Endothelial cell of umbilical vein (primary cell): Measurements from ENCODE around the gene PCDH8. TPM values are rescaled to one million over a fixed set of nuclear protein-coding genes. Genes with fewer than 3 reads are reported as not detected.

ENCODE experiments used
- BruUV-seq: library from RNA; stranded (reverse); fragments of 400-500 nt; replicated peaks from 2 replicates; lab custom pipeline; 2021; lab: Mats Ljungman, UMichigan
- CTCF ChIA-PET: fragments of 300-600, 350-600 bp; sonication (Branson Sonifier 250); formaldehyde crosslinking; loops from one replicate; lab custom pipeline; 2021; ENCODE audit warnings: antibody characterized with exemption, inconsistent platforms; lab: Charles Lee
- POLR2A ChIA-PET: fragments of 300-600, 350-600 bp; sonication (Branson Sonifier 250); formaldehyde crosslinking; loops from one replicate; lab custom pipeline; 2021; ENCODE audit warnings: antibody characterized with exemption, inconsistent platforms; lab: Charles Lee
- DNase-seq: peaks from one replicate; pipeline ENCODE4 v3.0.0-alpha.2; 2011; ENCODE audit warnings: low read depth, low spot score
- FAIRE-seq: peaks from 2 replicates; lab custom pipeline; 2011; peaks lifted over from hg19 to GRCh38; lab: Jason Lieb, UNC
- H2AFZ ChIP-seq: 2 replicates; pipeline ENCODE4 v1.6.0; 2012; ENCODE audit warnings: low read depth, low read length, control low read depth, inconsistent platforms
- H3K27ac ChIP-seq: 2 replicates; pipeline ENCODE4 v1.5.1; 2011; ENCODE audit warnings: low read depth, mild to moderate bottlenecking, control low read depth, low read length, moderate library complexity; ENCODE audit not compliant: insufficient read depth
- H3K27me3 ChIP-seq, 2 experiments: 2 replicates each; pipeline versions ENCODE4 v1.6.0 to v1.6.1; 2011; ENCODE audit warnings: low read length in 2 of 2, mixed read lengths in 1 of 2; ENCODE audit not compliant: control insufficient read depth in 2 of 2, insufficient read depth in 2 of 2
- H3K36me3 ChIP-seq, 2 experiments: 2 replicates in 1 of 2; 3 replicates in 1 of 2; pipeline ENCODE4 v1.5.1; 2011; ENCODE audit warnings: low read length in 2 of 2, mild to moderate bottlenecking in 1 of 2, moderate library complexity in 1 of 2; ENCODE audit not compliant: control insufficient read depth in 2 of 2, insufficient read depth in 2 of 2; ENCODE audit errors: extremely low read depth in 1 of 2
- H3K4me1 ChIP-seq: 3 replicates; pipeline ENCODE4 v1.5.1; 2011; ENCODE audit warnings: mild to moderate bottlenecking, low read length; ENCODE audit not compliant: control insufficient read depth, insufficient read depth; ENCODE audit errors: extremely low read depth
- H3K4me2 ChIP-seq: 2 replicates; pipeline ENCODE4 v1.6.1; 2011; ENCODE audit warnings: low read length, control low read depth, mixed read lengths; ENCODE audit not compliant: insufficient read depth
- H3K4me3 ChIP-seq, 3 experiments: fragments of 200-600 bp in 1 of 3; sonication (generic), shearing (Covaris generic) in 1 of 3; replicated peaks in 1 of 3; 2 replicates each; pipeline ENCODE4 v1.5.1; 2011 to 2016; ENCODE audit warnings: control low read depth in 3 of 3, low read length in 3 of 3, mild to moderate bottlenecking in 2 of 3, inconsistent platforms in 1 of 3, low read depth in 1 of 3, moderate library complexity in 1 of 3; ENCODE audit not compliant: insufficient read depth in 1 of 3
- H3K79me2 ChIP-seq: 2 replicates; pipeline ENCODE4 v1.6.0; 2012; ENCODE audit warnings: low read length, inconsistent platforms; ENCODE audit not compliant: control insufficient read depth, insufficient read depth
- H3K9ac ChIP-seq: replicated peaks from 2 replicates; pipeline ENCODE3; 2011; ENCODE audit warnings: low read length, control low read depth; ENCODE audit not compliant: insufficient read depth; ENCODE audit errors: extremely low read depth
- H3K9me1 ChIP-seq: replicated peaks from 3 replicates; pipeline ENCODE4 v1.6.0; 2011; ENCODE audit warnings: mild to moderate bottlenecking, low read length; ENCODE audit not compliant: control insufficient read depth, insufficient read depth; ENCODE audit errors: extremely low read depth
- H3K9me3 ChIP-seq: replicated peaks from 2 replicates; pipeline ENCODE4 v1.5.1; 2012; ENCODE audit warnings: low read length, inconsistent platforms; ENCODE audit not compliant: control insufficient read depth, insufficient read depth
- H4K20me1 ChIP-seq: replicated peaks from 2 replicates; pipeline ENCODE3; 2011; ENCODE audit warnings: mild to moderate bottlenecking, low read length; ENCODE audit not compliant: control insufficient read depth, insufficient read depth; ENCODE audit errors: extremely low read depth
- EZH2 ChIP-seq: IDR thresholded peaks from 2 replicates; pipeline ENCODE4 v1.6.1; 2012; ENCODE audit warnings: borderline replicate concordance, low read depth, mild to moderate bottlenecking, moderate library complexity, low read length, inconsistent platforms; ENCODE audit not compliant: severe bottlenecking
- FOS ChIP-seq: IDR thresholded peaks from 2 replicates; pipeline ENCODE4 v1.6.1; 2011; ENCODE audit warnings: mild to moderate bottlenecking, low read length, moderate library complexity, borderline replicate concordance; ENCODE audit not compliant: insufficient read depth
- GATA2 ChIP-seq: IDR thresholded peaks from 2 replicates; pipeline ENCODE4 v1.7.0; 2011; ENCODE audit warnings: low read depth, mild to moderate bottlenecking, moderate library complexity, mixed read lengths, low read length; ENCODE audit not compliant: insufficient read length, insufficient read depth
- JUN ChIP-seq: IDR thresholded peaks from 2 replicates; pipeline ENCODE4 v1.6.1; 2011; ENCODE audit warnings: borderline replicate concordance, low read depth; ENCODE audit not compliant: insufficient read length, insufficient read depth
- MYC ChIP-seq: IDR thresholded peaks from one replicate; pipeline ENCODE4 v1.6.1; 2011; ENCODE audit warnings: mild to moderate bottlenecking, low read depth, low read length
- POLR2A ChIP-seq: IDR thresholded peaks from 2 replicates; pipeline ENCODE4 v1.6.1; 2012; ENCODE audit warnings: low read depth, mild to moderate bottlenecking, control low read depth, low read length
- POLR2AphosphoS5 ChIP-seq: IDR thresholded peaks from 2 replicates; pipeline ENCODE4 v1.6.1; 2012; ENCODE audit warnings: low read depth, mild to moderate bottlenecking, control low read depth, low read length, moderate library complexity; ENCODE audit not compliant: insufficient read depth
- dilution Hi-C: fragments of 300-500 bp; cut with MboI; formaldehyde crosslinking; loops from one replicate; pipeline ENCODE4 v1.15.0; 2019; ENCODE audit warnings: low sequenced_read_pairs; ENCODE audit not compliant: extremely low pct_ligation_motif_present
- intact Hi-C: fragments of 100-400 bp; cut with micrococcal nuclease; formaldehyde crosslinking; loops from one replicate; pipeline ENCODE4 v1.10.0; 2022
- polyA plus RNA-seq, 4 experiments: library from polyadenylated mRNA; depleted of rRNA in 3 of 4; stranded (reverse) in 3 of 4; unstranded in 1 of 4; fragments of >200 nt; gene quantifications; 2 replicates each; pipeline versions ENCODE4 v1.2.1 to v1.2.3, GENCODE V29; 2011 to 2012; ENCODE audit warnings: missing spikeins in 1 of 4
- total RNA-seq: library from RNA; stranded (reverse); gene quantifications from 2 replicates; pipeline ENCODE4 v1.2.3, GENCODE V29; 2021
- TF ChIP-seq, protein P1 (sequence below), 2 donors: IDR thresholded peaks; 1 replicate in 1 of 2; 2 replicates in 1 of 2; pipeline ENCODE4 v1.5.1; 2011; ENCODE audit warnings: low read length in 2 of 2, mild to moderate bottlenecking in 2 of 2, moderate library complexity in 2 of 2, control low read depth in 1 of 2, inconsistent platforms in 1 of 2, low read depth in 1 of 2; ENCODE audit not compliant: insufficient read depth in 1 of 2; ENCODE audit errors: extremely low read depth in 1 of 2
- TF ChIP-seq, protein P2 (sequence below): IDR thresholded peaks from 2 replicates; pipeline ENCODE4 v1.6.1; 2011; ENCODE audit not compliant: insufficient read depth, insufficient read length

PCDH8 gene
- total and polyA plus RNA-seq, 2 donors (not counting 3 experiments of a cell fraction or from before 2014, with no cell fraction given), result not detected

DNA sequence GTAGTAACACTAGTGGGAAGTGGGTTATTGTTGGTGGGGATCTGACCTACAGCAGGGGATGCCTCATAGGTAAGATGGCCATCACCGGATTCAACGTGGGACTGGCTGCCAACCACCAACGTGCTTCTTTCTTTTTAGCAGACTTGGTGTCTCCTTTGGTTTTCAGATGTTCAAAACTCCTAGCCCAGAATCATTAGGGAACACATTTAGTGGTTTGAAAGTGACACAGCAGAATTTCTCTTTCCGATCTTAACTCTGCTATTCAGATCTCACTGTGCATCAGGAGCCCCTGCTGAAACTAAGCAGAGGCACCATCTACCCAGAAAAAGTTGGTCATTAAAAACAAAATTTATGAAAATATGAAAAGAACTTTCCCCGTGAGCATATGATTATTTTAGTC is 36.7 kb upstream of the PCDH8 start:
- no peak for FAIRE-seq
- no peaks in the 10 kb centered on the region for H4K20me1 ChIP-seq
- H3K27me3 ChIP-seq, result no peaks in the 10 kb centered on the region
- H3K9ac ChIP-seq, result no peak overlapping the region
- no peaks in the 10 kb centered on the region for H3K9me1 ChIP-seq
- no peak for TF ChIP-seq EZH2
- TF ChIP-seq JUN, result no peak
- TF ChIP-seq POLR2A, result no peak
- CTCF ChIA-PET, result no interaction called here
- DNase-seq, result no peak
- H3K4me3 ChIP-seq, result no peak overlapping the region
- no TSS peak for BruUV-seq
- no peak overlapping the region for H3K27ac ChIP-seq
- dilution Hi-C loops (no loop called here), intact Hi-C loops (no loop called here)
- no peak overlapping the region for H3K4me2 ChIP-seq
- H3K79me2 ChIP-seq, result no peaks in the 10 kb centered on the region
- H3K4me1 ChIP-seq, result no peaks in the 10 kb centered on the region
- no peaks in the 10 kb centered on the region for H3K9me3 ChIP-seq
- no peak overlapping the region for H2AFZ ChIP-seq
- POLR2A ChIA-PET, result no interaction called here
- H3K36me3 ChIP-seq, result no peaks in the 10 kb centered on the region

DNA sequence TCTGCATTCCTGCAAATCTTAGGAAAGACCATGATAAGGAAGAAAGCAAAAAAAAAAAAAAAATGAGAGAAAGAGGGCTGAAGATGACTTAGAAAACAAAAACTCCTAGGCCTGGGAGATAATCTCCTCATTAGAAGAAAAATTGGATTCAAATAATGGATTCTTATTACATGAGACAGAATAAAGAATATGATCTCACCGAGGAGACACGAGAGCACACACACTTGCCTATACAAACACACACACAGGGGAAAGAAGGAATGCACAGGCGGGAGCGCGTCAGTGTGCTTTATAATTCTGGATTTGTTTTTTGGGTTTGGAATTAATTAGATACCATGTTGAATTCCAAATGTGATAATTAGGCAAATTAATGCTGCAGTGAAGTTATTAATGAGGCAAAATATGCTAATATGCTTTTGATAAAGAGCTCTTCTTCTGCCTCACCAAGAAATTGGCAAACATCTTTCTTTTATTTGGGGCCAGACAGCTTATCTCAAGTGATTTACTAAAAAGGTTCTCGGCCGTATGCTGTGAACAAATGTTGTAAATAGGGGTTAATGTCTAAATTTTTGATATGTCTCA is 36.1 kb upstream of the PCDH8 start:
- no peak for DNase-seq
- Histone ChIP-seq H3K9ac (no peak overlapping the region), H3K4me1 (no peaks in the 10 kb centered on the region), H3K9me3 (no peaks in the 10 kb centered on the region), H3K79me2 (no peaks in the 10 kb centered on the region), H4K20me1 (no peaks in the 10 kb centered on the region), H3K27me3 (no peaks in the 10 kb centered on the region), H3K27ac (no peak overlapping the region), H3K4me2 (no peak overlapping the region), H2AFZ (no peak overlapping the region), H3K4me3 (no peak overlapping the region), H3K36me3 (no peaks in the 10 kb centered on the region), H3K9me1 (no peaks in the 10 kb centered on the region)
- BruUV-seq, result no TSS peak
- ChIA-PET POLR2A (no interaction called here), CTCF (interaction anchor here (1.2 kb wide), 1 partner anchor 84 kb away, joined by 3 read pairs; no protein-coding TSS in a partner anchor)
- intact Hi-C loops (no loop called here), dilution Hi-C loops (no loop called here)
- FAIRE-seq, result no peak
- no peak for TF ChIP-seq MYC
- no peak for TF ChIP-seq GATA2
- TF ChIP-seq POLR2A, result no peak
- TF ChIP-seq, protein P1, sequence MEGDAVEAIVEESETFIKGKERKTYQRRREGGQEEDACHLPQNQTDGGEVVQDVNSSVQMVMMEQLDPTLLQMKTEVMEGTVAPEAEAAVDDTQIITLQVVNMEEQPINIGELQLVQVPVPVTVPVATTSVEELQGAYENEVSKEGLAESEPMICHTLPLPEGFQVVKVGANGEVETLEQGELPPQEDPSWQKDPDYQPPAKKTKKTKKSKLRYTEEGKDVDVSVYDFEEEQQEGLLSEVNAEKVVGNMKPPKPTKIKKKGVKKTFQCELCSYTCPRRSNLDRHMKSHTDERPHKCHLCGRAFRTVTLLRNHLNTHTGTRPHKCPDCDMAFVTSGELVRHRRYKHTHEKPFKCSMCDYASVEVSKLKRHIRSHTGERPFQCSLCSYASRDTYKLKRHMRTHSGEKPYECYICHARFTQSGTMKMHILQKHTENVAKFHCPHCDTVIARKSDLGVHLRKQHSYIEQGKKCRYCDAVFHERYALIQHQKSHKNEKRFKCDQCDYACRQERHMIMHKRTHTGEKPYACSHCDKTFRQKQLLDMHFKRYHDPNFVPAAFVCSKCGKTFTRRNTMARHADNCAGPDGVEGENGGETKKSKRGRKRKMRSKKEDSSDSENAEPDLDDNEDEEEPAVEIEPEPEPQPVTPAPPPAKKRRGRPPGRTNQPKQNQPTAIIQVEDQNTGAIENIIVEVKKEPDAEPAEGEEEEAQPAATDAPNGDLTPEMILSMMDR (IDR thresholded peaks at IDR 0.05; ENCODE audit: extremely low read depth in 1 of 2, insufficient read depth in 1 of 2, low read depth in 1 of 2, low read length in 2 of 2), result no peak
- TF ChIP-seq EZH2, result no peak
- TF ChIP-seq, protein P2, sequence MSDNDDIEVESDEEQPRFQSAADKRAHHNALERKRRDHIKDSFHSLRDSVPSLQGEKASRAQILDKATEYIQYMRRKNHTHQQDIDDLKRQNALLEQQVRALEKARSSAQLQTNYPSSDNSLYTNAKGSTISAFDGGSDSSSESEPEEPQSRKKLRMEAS, result no peak
- no peak for TF ChIP-seq POLR2AphosphoS5
- no peak for TF ChIP-seq FOS
- TF ChIP-seq JUN, result no peak
